K562 (cell line): Measurements from ENCODE around the gene GAL3ST2. TPM values are rescaled to one million over a fixed set of nuclear protein-coding genes. Genes with fewer than 3 reads are reported as not detected.

Experiments used
- ATAC-seq: fragments of 200-7000 bp; cut with Tn5 transposase; 3 replicates; pipeline ENCODE4 v1.9.1; 2020; ENCODE audit warnings: moderate library complexity
- BruUV-seq: library from RNA; stranded (reverse); fragments of 400-500 nt; replicated peaks from 2 replicates; lab custom pipeline; 2021; lab: Mats Ljungman, UMichigan
- CTCF ChIA-PET: fragments of 300-600 bp; formaldehyde crosslinking; extraction: SDS; loops from one replicate; lab custom pipeline; 2021; ENCODE audit warnings: low intra/inter-chr PET ratio; lab: Yijun Ruan, JAX
- POLR2A ChIA-PET: fragments of 300-600, 350-650 bp; sonication (Branson Sonifier 250); formaldehyde crosslinking; extraction: SDS; loops from one replicate; lab custom pipeline; 2021; ENCODE audit warnings: antibody characterized with exemption, inconsistent platforms; lab: Yijun Ruan, JAX
- DNase-seq, 4 experiments: peaks; one replicate each; pipeline versions ENCODE4 v3.0.0 to v3.0.0-alpha.2; 2011 to 2018; ENCODE audit warnings: low spot score in 3 of 4, mixed read lengths in 3 of 4; ENCODE audit errors: extremely low read depth in 1 of 4
- FAIRE-seq: peaks from 2 replicates; lab custom pipeline; 2011; peaks lifted over from hg19 to GRCh38; lab: Jason Lieb, UNC
- H2AFZ ChIP-seq: 2 replicates; pipeline ENCODE4 v1.6.0; 2011; ENCODE audit warnings: low read depth, low read length, control low read depth, inconsistent platforms
- H3K27ac ChIP-seq: fragments of 200-600 bp; 3 replicates; pipeline ENCODE4 v1.8.0; 2011; ENCODE audit warnings: low read depth, mild to moderate bottlenecking, control low read depth, inconsistent platforms, low read length, moderate library complexity, mixed read lengths; ENCODE audit errors: extremely low read depth
- H3K27me3 ChIP-seq, 2 experiments: fragments of 300-600 bp in 1 of 2; 2 replicates in 1 of 2; 3 replicates in 1 of 2; pipeline versions ENCODE4 v1.6.0 to v1.8.0; 2011; ENCODE audit warnings: inconsistent platforms in 2 of 2, low read length in 2 of 2, mild to moderate bottlenecking in 1 of 2, mixed read lengths in 1 of 2, moderate library complexity in 1 of 2; ENCODE audit not compliant: control insufficient read depth in 2 of 2, insufficient read depth in 2 of 2
- H3K36me3 ChIP-seq: fragments of 300-600 bp; 3 replicates; pipeline ENCODE4 v1.8.0; 2011; ENCODE audit warnings: mild to moderate bottlenecking, low read length, inconsistent platforms; ENCODE audit not compliant: control insufficient read depth, insufficient read depth
- H3K4me1 ChIP-seq, 2 experiments: fragments of 200-600 bp in 1 of 2; replicated peaks in 1 of 2; 2 replicates in 1 of 2; 3 replicates in 1 of 2; pipeline versions ENCODE4 v1.5.1 to v1.8.0; 2011; ENCODE audit warnings: inconsistent platforms in 2 of 2, low read length in 2 of 2, mild to moderate bottlenecking in 1 of 2, mixed read lengths in 1 of 2, moderate library complexity in 1 of 2; ENCODE audit not compliant: control insufficient read depth in 2 of 2, insufficient read depth in 2 of 2
- H3K4me2 ChIP-seq: 2 replicates; pipeline ENCODE4 v1.6.1; 2011; ENCODE audit warnings: low read length, control low read depth, inconsistent platforms, mixed read lengths; ENCODE audit not compliant: insufficient read depth
- H3K4me3 ChIP-seq: fragments of 200-600 bp; sonication (generic), shearing (Covaris generic); 2 replicates; pipeline ENCODE4 v1.5.1; 2016; ENCODE audit warnings: control low read depth, inconsistent platforms
- H3K79me2 ChIP-seq: fragments of 200-600 bp; 3 replicates; pipeline ENCODE4 v1.8.0; 2011; ENCODE audit warnings: low read length, inconsistent platforms; ENCODE audit not compliant: control insufficient read depth, insufficient read depth
- H3K9ac ChIP-seq, 2 experiments: 2 replicates each; pipeline versions ENCODE4 v1.6.0 to v1.6.1; 2011; ENCODE audit warnings: low read depth in 2 of 2, low read length in 2 of 2, control low read depth in 1 of 2, inconsistent platforms in 1 of 2, mild to moderate bottlenecking in 1 of 2, mixed read lengths in 1 of 2; ENCODE audit not compliant: insufficient read depth in 1 of 2
- H3K9me1 ChIP-seq: one replicate; pipeline ENCODE4 v1.6.0; 2011; ENCODE audit warnings: inconsistent platforms, mild to moderate bottlenecking, low read length, moderate library complexity; ENCODE audit not compliant: control insufficient read depth, insufficient read depth
- H3K9me3 ChIP-seq: replicated peaks from 2 replicates; pipeline ENCODE4 v1.5.1; 2011; ENCODE audit warnings: low read depth, low read length, inconsistent platforms; ENCODE audit not compliant: control insufficient read depth, insufficient read depth
- H4K20me1 ChIP-seq: replicated peaks from 2 replicates; pipeline ENCODE4 v1.6.1; 2011; ENCODE audit warnings: low read length, inconsistent platforms, mixed read lengths; ENCODE audit not compliant: control insufficient read depth, insufficient read depth
- HDAC8 ChIP-seq: fragments of 450-650 bp; IDR thresholded peaks from 2 replicates; pipeline ENCODE4 v1.6.1; 2016; ENCODE audit warnings: mild to moderate bottlenecking, missing genetic modification characterization, moderate library complexity, missing compliant biosample characterization
- HMGN3 ChIP-seq: IDR thresholded peaks from 2 replicates; pipeline ENCODE4 v1.6.1; 2011; ENCODE audit warnings: borderline replicate concordance, low read depth, mild to moderate bottlenecking, mixed read lengths, low read length; ENCODE audit not compliant: insufficient read length; ENCODE audit errors: extremely low read depth
- TBP ChIP-seq: optimal IDR thresholded peaks from 2 replicates; pipeline ENCODE3; 2011; ENCODE audit warnings: low read depth, low read length, improper control_type of control experiment
- ZFX ChIP-seq: sonication (generic); formaldehyde crosslinking; IDR thresholded peaks from 2 replicates; pipeline ENCODE4 v1.8.0; 2022; ENCODE audit warnings: mild to moderate bottlenecking, missing genetic modification reagents, moderate library complexity
- WGBS: fragments of 100-300 bp; shearing (Covaris generic); methylation state at CpG from one replicate; pipeline ENCODE4 v1.1.6; 2016; ENCODE audit warnings: low coverage, mixed read lengths; ENCODE audit not compliant: insufficient coverage; ENCODE audit errors: missing lambda C conversion rate; 5-methylcytosine and 5-hydroxymethylcytosine counted together
- in situ Hi-C: fragments of 300-500 bp; cut with MboI; formaldehyde crosslinking; loops from 4 replicates; pipeline ENCODE4 v1.15.0; 2018; ENCODE audit warnings: inconsistent platforms, mixed read lengths
- intact Hi-C: fragments of 100-400 bp; cut with micrococcal nuclease; formaldehyde crosslinking; loops from 2 replicates; pipeline ENCODE4 v1.14.2; 2022
- polyA plus RNA-seq, 8 experiments: library from polyadenylated mRNA; depleted of rRNA in 4 of 8; stranded (reverse) in 5 of 8; unstranded in 3 of 8; fragments of >200 nt; fragmentation: Nextera tagmentation in 2 of 8; fragmentation: Illumina TruSeq in 1 of 8; extraction: Ambion mirVana in 2 of 8; extraction: Trizol in 1 of 8; gene quantifications; 2 replicates each; pipeline versions ENCODE4 v1.2.1 to v1.2.3, GENCODE V29; 2011 to 2014; ENCODE audit warnings: inconsistent platforms in 1 of 8, missing spikeins in 1 of 8
- total RNA-seq, 7 experiments: library from RNA; depleted of rRNA in 6 of 7; stranded (reverse); fragments of >200 nt in 6 of 7; fragmentation: Illumina TruSeq in 2 of 7; extraction: Trizol in 2 of 7; gene quantifications; 2 replicates each; pipeline versions ENCODE4 v1.2.1 to v1.2.3, GENCODE V29; 2011 to 2021; ENCODE audit warnings: low replicate concordance in 1 of 7

Gene GAL3ST2
- total and polyA plus RNA-seq, 9 of the 15 experiments (the other 6 are each of a cell fraction or from before 2014, with no cell fraction given) = 0.42 TPM; not detected in 8

DNA sequence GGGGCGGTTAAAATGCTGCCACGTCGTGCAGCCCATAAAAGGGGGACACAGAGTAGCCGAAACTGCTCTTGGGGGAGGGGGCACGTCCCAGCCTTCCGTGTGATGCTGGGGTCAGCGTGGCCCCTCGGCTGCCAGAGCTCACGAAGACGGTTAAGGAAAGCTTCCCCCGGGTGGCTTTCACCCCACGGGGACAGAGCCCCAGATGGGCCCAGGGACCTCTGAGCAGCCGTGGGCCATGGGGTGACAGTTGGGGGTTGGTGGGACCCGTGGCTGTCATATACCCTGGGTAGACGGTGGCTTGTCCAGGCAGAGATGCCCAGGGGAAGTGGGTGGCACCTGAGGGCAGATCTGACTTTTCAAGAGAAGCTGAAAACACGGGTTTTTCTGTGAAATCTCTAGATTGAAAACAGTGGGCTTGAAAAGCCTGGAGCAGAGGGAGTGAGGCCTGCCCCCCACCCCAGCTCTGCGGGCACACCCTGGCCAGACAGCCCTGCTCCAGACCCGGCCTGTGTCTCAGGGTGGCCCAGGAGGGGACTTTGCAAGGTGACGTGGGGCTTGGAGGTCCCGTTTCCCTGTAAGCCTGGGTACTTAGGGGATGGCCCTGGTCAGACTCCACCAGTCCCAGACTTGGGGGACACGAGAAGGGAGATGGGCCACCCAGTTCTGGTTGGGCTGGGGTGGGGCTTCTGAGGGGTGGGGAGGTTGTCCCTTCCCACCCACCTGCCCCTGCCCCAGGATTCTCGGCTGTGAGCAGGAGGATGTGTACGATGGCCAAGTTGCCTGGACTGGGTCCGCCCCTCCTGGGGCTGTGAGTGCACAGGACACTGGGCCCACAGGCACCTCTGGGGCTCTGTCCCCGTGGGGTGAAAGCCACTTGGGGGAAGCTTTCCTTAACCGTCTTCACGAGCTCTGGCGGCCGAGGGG lies 33.0 kb downstream of the GAL3ST2 start:
- Histone ChIP-seq H3K9ac (0 out of 4 replicates have a peak overlapping the region, but pooled peaks of 1 of the 2 experiments have one; percentile 17), H3K27ac (no peak overlapping the region), H3K9me3 (no peaks in the 10 kb centered on the region), H3K4me2 (no peak overlapping the region), H3K27me3 (no peaks in the 10 kb centered on the region), H3K4me1 (peaks cover 7 to 51% of the 10 kb centered on the region in 2 experiments), H3K36me3 (no peaks in the 10 kb centered on the region), H3K9me1 (no peaks in the 10 kb centered on the region), H4K20me1 (no peaks in the 10 kb centered on the region), H3K79me2 (no peaks in the 10 kb centered on the region), H2AFZ (no peak overlapping the region), H3K4me3 (no peak overlapping the region)
- no TSS peak for BruUV-seq
- in situ Hi-C loops (no loop called here), intact Hi-C loops (no loop called here)
- ChIA-PET CTCF (no interaction called here), POLR2A (interaction anchor here (0.6 to 0.7 kb wide), 2 partner anchors 113 to 150 kb away, joined by 3 read pairs; no protein-coding TSS in a partner anchor)
- WGBS = 51% methylated on average over 19 of the region's 29 CpGs
- TF ChIP-seq ZFX (CRISPR knock-in tag) (peak; percentile 19; the same call in 1 of the 2 replicates), TBP (no peak), HDAC8 (tag) (no peak), HMGN3 (no peak)
- DNase-seq (peak in 1 of 4 experiments; percentile 3), FAIRE-seq (no peak), ATAC-seq (no peak)
